A549 treated with Mapracorat at 1 μM for 4 hours (cell line): Measurements from ENCODE around the gene WDR7. TPM values are rescaled to one million over a fixed set of nuclear protein-coding genes. Genes with fewer than 3 reads are reported as not detected.

Experiments used
- total RNA-seq: library from RNA; stranded (reverse); fragments of 200-300 nt; extraction: Qiagen RNA extraction; gene quantifications from 5 replicates; pipeline ENCODE4 v1.2.3, GENCODE V29; 2022

The WDR7 gene
- 2.3 to 5.4 TPM (median 3.2 TPM) in 5 replicates for total RNA-seq

GRCh38 chr18:56650944-56651770 lies at the start of gene WDR7:
Gene WDR7 (plus strand): TSS chr18:56651359. CDS start chr18:56672516, 21,157 bp downstream.

DNA sequence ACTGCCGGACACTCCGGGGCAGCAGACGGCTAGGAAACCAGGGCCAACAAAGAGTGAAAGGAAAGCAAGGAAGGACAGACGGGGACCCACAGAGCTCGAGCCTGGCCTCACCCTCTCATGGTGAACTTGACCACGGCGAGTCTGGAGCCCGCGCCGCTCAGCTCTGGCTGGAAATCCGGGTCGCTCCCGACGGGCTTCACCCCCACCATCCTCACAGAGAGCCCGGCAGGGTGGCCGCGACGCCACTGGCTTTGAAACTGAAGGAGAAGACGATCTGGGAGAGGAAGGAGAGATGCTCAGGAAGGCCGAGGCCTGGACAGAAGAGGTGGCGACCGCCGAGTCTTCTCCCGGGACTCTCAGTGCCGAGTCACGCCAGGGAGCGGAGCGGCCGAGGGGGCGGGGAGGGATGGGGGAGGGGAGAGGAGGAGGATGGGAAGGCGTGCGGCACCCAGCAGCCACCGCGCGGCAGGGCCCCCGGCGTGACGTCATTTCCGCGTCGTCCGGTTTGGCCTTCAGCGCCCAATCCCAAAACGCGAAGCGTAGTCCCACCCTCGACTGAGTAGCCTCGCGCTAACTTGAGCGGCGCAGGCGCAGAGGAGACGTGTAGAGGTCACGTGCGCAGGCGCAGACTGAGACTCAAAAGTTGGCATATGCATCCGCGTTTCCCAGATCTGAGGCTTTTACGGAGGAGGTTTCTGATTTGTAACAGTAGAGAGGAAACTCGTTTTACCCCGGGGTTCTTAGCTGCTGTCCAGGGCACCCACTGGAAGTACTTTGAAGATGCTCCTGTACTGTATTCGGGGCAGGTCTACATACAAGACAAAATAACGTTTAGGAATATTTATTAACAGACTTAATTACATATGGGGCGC lies 12.7 kb upstream of the WDR7 start, which contains the start of gene TXNL1:
Gene TXNL1, minus strand, starts transcription at position 361 of the 872 bp plus-strand sequence. Its CDS starts 152 bp downstream, at position 209.

Other genes with a start within 250 kb of the WDR7 start
- 57.9 to 66.3 TPM (median 62.6 TPM) in 5 replicates for gene TXNL1, start 12.8 kb upstream of the WDR7 start, total RNA-seq